B cell (primary cell): ENCODE data around the gene FRMD3. TPM values are rescaled to one million over a fixed set of nuclear protein-coding genes. Genes with fewer than 3 reads are reported as not detected.

ENCODE experiments used
- ATAC-seq: fragments of 200-7000 bp; cut with Tn5 transposase; one replicate; pipeline ENCODE4 v1.10.0; 2021; ENCODE audit warnings: low read depth, mild to moderate bottlenecking, moderate number of reproducible peaks, moderate library complexity
- CTCF ChIA-PET: fragments of 350-600 bp; sonication (Branson Sonifier 250); formaldehyde crosslinking; loops from one replicate; lab custom pipeline; 2021; ENCODE audit warnings: antibody characterized with exemption, inconsistent platforms; lab: Charles Lee
- POLR2A ChIA-PET: fragments of 350-600 bp; sonication (Branson Sonifier 250); formaldehyde crosslinking; loops from one replicate; lab custom pipeline; 2021; ENCODE audit warnings: antibody characterized with exemption; lab: Charles Lee
- DNase-seq: peaks from one replicate; pipeline ENCODE4 v3.0.0; 2013
- H2AFZ ChIP-seq: 2 replicates; pipeline ENCODE4 v1.6.1; 2012; ENCODE audit warnings: mild to moderate bottlenecking, low read depth, low read length; ENCODE audit not compliant: insufficient read depth, poor library complexity, severe bottlenecking
- H3K27ac ChIP-seq, 2 donors: 1 replicate in 1 of 2; 2 replicates in 1 of 2; pipeline ENCODE4 v1.5.1; 2012 to 2013; ENCODE audit warnings: low read length in 2 of 2, mild to moderate bottlenecking in 2 of 2, moderate library complexity in 1 of 2
- H3K27me3 ChIP-seq, 4 experiments: fragments of 200-600 bp in 1 of 4; sonication (generic) in 1 of 4; replicated peaks in 1 of 4; 1 replicate in 2 of 4; 2 replicates in 2 of 4; pipeline versions ENCODE4 v1.6.1 to v1.7.0; 2013 to 2016; ENCODE audit warnings: low read length in 3 of 4, mild to moderate bottlenecking in 2 of 4, mixed read lengths in 1 of 4, moderate library complexity in 1 of 4; ENCODE audit not compliant: insufficient read depth in 4 of 4, control insufficient read depth in 3 of 4; ENCODE audit errors: control extremely low read depth in 1 of 4
- H3K36me3 ChIP-seq, 2 experiments: replicated peaks in 1 of 2; 1 replicate in 1 of 2; 2 replicates in 1 of 2; pipeline versions ENCODE4 v1.6.1 to v1.7.1; 2013; ENCODE audit warnings: low read length in 1 of 2; ENCODE audit not compliant: insufficient read depth in 2 of 2, control insufficient read depth in 1 of 2; ENCODE audit errors: control extremely low read depth in 1 of 2, extremely low read depth in 1 of 2
- H3K4me1 ChIP-seq, 2 donors: fragments of 200-600 bp in 1 of 2; sonication (generic) in 1 of 2; 1 replicate in 1 of 2; 2 replicates in 1 of 2; pipeline versions ENCODE4 v1.5.1 to v1.6.1; 2013 to 2017; ENCODE audit warnings: low read length in 2 of 2; ENCODE audit not compliant: control insufficient read depth in 2 of 2, insufficient read depth in 2 of 2
- H3K4me2 ChIP-seq: replicated peaks from 2 replicates; pipeline ENCODE3; 2012; ENCODE audit warnings: mild to moderate bottlenecking, low read depth, low read length; ENCODE audit not compliant: poor library complexity, severe bottlenecking
- H3K4me3 ChIP-seq, 5 experiments: fragments of 200-600 bp in 1 of 5; sonication (generic) in 1 of 5; 1 replicate in 3 of 5; 2 replicates in 2 of 5; pipeline versions ENCODE4 v1.5.1 to v1.7.0; 2011 to 2016; ENCODE audit warnings: low read length in 4 of 5, mild to moderate bottlenecking in 4 of 5, low read depth in 2 of 5, control low read depth in 1 of 5, moderate library complexity in 1 of 5; ENCODE audit not compliant: insufficient read depth in 1 of 5; ENCODE audit errors: control extremely low read depth in 1 of 5, extremely low read depth in 1 of 5
- H3K79me2 ChIP-seq: fragments of 200-600 bp; sonication (generic); one replicate; pipeline ENCODE4 v1.6.0; 2016; ENCODE audit warnings: low read length; ENCODE audit not compliant: control insufficient read depth, insufficient read depth
- H3K9ac ChIP-seq: fragments of 200-600 bp; sonication (generic); 2 replicates; pipeline ENCODE4 v1.6.1; 2017; ENCODE audit warnings: mild to moderate bottlenecking, low read length, moderate library complexity
- H3K9me3 ChIP-seq, 3 donors: one replicate each; pipeline versions ENCODE4 v1.6.1 to v1.7.1; 2013; ENCODE audit warnings: low read length in 2 of 3; ENCODE audit not compliant: control insufficient read depth in 2 of 3, insufficient read depth in 1 of 3; ENCODE audit errors: control extremely low read depth in 1 of 3
- H4K20me1 ChIP-seq: 2 replicates; pipeline ENCODE4 v1.6.0; 2012; ENCODE audit warnings: mild to moderate bottlenecking, low read length; ENCODE audit not compliant: insufficient read depth, control insufficient read depth, poor library complexity, severe bottlenecking
- H3K27ac Mint-ChIP-seq: one replicate; pipeline ENCODE4 v1.8.0; 2021; ENCODE audit warnings: mixed read lengths
- H3K27me3 Mint-ChIP-seq: one replicate; pipeline ENCODE4 v1.8.0; 2021; ENCODE audit warnings: mixed read lengths
- H3K4me1 Mint-ChIP-seq: one replicate; pipeline ENCODE4 v1.8.0; 2021; ENCODE audit warnings: mixed read lengths
- H3K4me3 Mint-ChIP-seq: one replicate; pipeline ENCODE4 v1.8.0; 2021; ENCODE audit warnings: mixed read lengths
- H3K9me3 Mint-ChIP-seq: one replicate; pipeline ENCODE4 v1.8.0; 2022; ENCODE audit warnings: mixed read lengths; ENCODE audit not compliant: insufficient read depth
- CTCF ChIP-seq: fragments of 200-600 bp; IDR thresholded peaks from one replicate; pipeline ENCODE4 v1.8.0; 2022; ENCODE audit warnings: antibody characterized with exemption, mild to moderate bottlenecking
- EZH2 ChIP-seq: IDR thresholded peaks from 2 replicates; pipeline ENCODE4 v1.6.1; 2012; ENCODE audit warnings: borderline replicate concordance, low read depth, mild to moderate bottlenecking, moderate library complexity, low read length; ENCODE audit not compliant: insufficient read depth, poor library complexity, severe bottlenecking
- WGBS: methylation state at CpG from one replicate; pipeline ENCODE4 v1.1.5; 2013; ENCODE audit warnings: missing lambda C conversion rate; ENCODE audit not compliant: insufficient coverage; 5-methylcytosine and 5-hydroxymethylcytosine counted together
- intact Hi-C: fragments of 100-400 bp; cut with micrococcal nuclease; formaldehyde crosslinking; loops from one replicate; pipeline ENCODE4 v1.10.0; 2022
- polyA plus RNA-seq: library from polyadenylated mRNA; depleted of rRNA; stranded (reverse); fragments of >200 nt; gene quantifications from 2 replicates; pipeline ENCODE4 v1.2.3, GENCODE V29; 2012
- total RNA-seq, 2 donors: library from RNA; stranded (reverse); fragments of 120-200 nt in 1 of 2; gene quantifications; 1 replicate in 1 of 2; 2 replicates in 1 of 2; pipeline versions ENCODE4 v1.2.3 to v1.2.4, GENCODE V29; 2013 to 2022

The FRMD3 gene
- total and polyA plus RNA-seq, 2 donors (not counting 1 experiment from before 2014, with no cell fraction given): 0.37 to 0.49 TPM

GRCh38 chr9:83448626-83449025 lies 89.6 kb downstream of the FRMD3 start:
- H3K27me3 Mint-ChIP-seq: no peaks in the 10 kb centered on the region
- H3K79me2 ChIP-seq: no peaks in the 10 kb centered on the region
- TF ChIP-seq CTCF (no peak), EZH2 (no peak)
- H3K4me1 Mint-ChIP-seq: no peaks in the 10 kb centered on the region
- no peak overlapping the region for H2AFZ ChIP-seq
- no peaks in the 10 kb centered on the region for H4K20me1 ChIP-seq
- ATAC-seq (no peak), DNase-seq (no peak)
- H3K27me3 ChIP-seq: no peaks in the 10 kb centered on the region
- H3K27ac ChIP-seq: no peak overlapping the region
- no peak overlapping the region for H3K27ac Mint-ChIP-seq
- H3K9me3 Mint-ChIP-seq: no peaks in the 10 kb centered on the region
- H3K4me3 ChIP-seq: no peak overlapping the region
- H3K4me2 ChIP-seq: no peak overlapping the region
- no peak overlapping the region for H3K4me3 Mint-ChIP-seq
- H3K9me3 ChIP-seq: peaks cover 0 to 7% (median 0%) of the 10 kb centered on the region in 3 donors
- intact Hi-C loops: no loop called here
- no peak overlapping the region for H3K9ac ChIP-seq
- POLR2A ChIA-PET: no interaction called here
- CTCF ChIA-PET: no interaction called here
- 96% methylated on average over 5 of the region's 5 CpGs for WGBS
- no peaks in the 10 kb centered on the region for H3K36me3 ChIP-seq
- no peaks in the 10 kb centered on the region for H3K4me1 ChIP-seq

DNA sequence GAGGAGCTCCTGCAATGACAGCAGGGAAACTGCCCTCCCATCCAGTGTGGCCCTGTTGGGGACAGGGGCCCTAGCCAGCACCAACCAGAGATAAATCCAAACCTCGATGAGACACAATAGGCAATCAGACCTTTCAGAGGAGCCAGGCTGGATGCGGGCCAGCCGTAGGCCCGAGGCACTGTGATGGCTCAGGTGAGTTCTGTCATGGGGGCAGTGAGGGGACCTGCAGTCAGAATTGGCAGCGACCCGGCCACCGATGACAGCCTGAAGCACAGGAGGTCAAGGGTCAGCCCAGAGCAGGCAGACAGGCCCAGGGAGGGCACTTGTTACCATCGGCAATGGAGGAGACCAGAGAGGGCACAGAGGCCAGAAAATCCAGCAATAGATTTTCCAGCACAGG lies 90.8 kb downstream of the FRMD3 start:
- Histone ChIP-seq H3K36me3 (no peaks in the 10 kb centered on the region), H3K4me2 (no peak overlapping the region), H3K9me3 (peaks cover 0 to 7% (median 0%) of the 10 kb centered on the region in 3 donors), H3K4me3 (no peak overlapping the region), H4K20me1 (no peaks in the 10 kb centered on the region), H2AFZ (no peak overlapping the region), H3K9ac (no peak overlapping the region), H3K4me1 (no peaks in the 10 kb centered on the region), H3K27ac (no peak overlapping the region), H3K27me3 (no peaks in the 10 kb centered on the region), H3K79me2 (no peaks in the 10 kb centered on the region)
- intact Hi-C loops: no loop called here
- H3K27ac Mint-ChIP-seq: no peak overlapping the region
- POLR2A ChIA-PET: no interaction called here
- ATAC-seq (no peak), DNase-seq (no peak)
- CTCF ChIA-PET: no interaction called here
- 95% methylated on average over 8 of the region's 8 CpGs for WGBS
- no peak overlapping the region for H3K4me3 Mint-ChIP-seq
- H3K27me3 Mint-ChIP-seq: no peaks in the 10 kb centered on the region
- no peak for TF ChIP-seq CTCF
- TF ChIP-seq EZH2: no peak
- H3K4me1 Mint-ChIP-seq: no peaks in the 10 kb centered on the region
- no peaks in the 10 kb centered on the region for H3K9me3 Mint-ChIP-seq
